GM21381 (cell line): ENCODE measurements around the gene GIT2.
A peak's percentile ranks its signal among the peaks of the same experiment; 100 is the strongest.
"Not testable (repeated sequence)": the region's sequence is repeated elsewhere in the genome, so short reads cannot be mapped to it uniquely, and the experiment has no call there.

Experiments
- ATAC-seq: cut with Tn5 transposase; IDR thresholded peaks from one replicate; pipeline ENCODE4 v1.9.1; 2021; ENCODE audit warnings: mild to moderate bottlenecking, moderate library complexity; ENCODE audit not compliant: unreplicated experiment

The GIT2 gene, protein sequence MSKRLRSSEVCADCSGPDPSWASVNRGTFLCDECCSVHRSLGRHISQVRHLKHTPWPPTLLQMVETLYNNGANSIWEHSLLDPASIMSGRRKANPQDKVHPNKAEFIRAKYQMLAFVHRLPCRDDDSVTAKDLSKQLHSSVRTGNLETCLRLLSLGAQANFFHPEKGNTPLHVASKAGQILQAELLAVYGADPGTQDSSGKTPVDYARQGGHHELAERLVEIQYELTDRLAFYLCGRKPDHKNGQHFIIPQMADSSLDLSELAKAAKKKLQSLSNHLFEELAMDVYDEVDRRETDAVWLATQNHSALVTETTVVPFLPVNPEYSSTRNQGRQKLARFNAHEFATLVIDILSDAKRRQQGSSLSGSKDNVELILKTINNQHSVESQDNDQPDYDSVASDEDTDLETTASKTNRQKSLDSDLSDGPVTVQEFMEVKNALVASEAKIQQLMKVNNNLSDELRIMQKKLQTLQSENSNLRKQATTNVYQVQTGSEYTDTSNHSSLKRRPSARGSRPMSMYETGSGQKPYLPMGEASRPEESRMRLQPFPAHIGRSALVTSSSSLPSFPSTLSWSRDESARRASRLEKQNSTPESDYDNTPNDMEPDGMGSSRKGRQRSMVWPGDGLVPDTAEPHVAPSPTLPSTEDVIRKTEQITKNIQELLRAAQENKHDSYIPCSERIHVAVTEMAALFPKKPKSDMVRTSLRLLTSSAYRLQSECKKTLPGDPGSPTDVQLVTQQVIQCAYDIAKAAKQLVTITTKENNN

DNA sequence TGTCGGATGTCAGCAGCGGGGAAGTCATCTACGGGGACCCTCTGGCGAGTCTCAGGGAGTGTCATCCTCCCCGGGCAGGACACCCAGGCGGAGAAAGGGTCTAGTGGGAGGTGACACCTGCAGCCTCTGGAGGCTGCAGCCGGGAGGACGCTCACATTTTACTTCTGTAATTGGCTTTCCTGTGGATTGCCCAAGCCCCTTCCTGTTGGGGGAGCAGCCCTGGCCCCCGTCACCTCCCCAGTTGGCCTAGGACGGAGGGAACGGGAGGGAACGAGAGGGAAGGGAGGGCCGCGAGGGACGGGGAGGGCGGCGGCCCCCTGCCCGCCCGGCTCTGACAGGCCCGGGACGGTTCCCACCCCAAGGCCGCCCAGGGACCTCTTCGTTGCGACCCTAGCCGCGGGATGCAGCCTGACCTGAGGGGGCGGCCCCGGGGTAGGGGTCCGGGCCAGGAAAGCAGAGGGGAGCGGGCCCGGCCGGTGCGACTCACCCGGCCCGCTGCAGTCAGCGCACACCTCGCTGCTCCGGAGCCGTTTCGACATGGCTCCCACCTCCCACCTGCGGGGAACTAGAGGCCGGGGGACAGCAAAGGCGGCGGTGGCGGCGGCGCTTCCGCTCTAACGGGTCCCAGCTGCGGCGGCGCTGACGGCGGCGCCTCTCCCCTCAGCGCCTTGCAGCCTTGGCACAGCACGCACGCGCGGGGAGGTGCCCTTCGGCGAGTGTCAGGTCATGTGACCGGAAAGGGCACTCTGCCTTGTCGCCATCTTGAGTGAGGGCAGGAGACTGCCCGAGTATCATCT, at the start of gene GIT2:
GIT2 (minus strand) TSS at position 683 of the 797 bp plus-strand sequence; CDS start at position 539, 144 bp downstream.
- ATAC-seq: peak; percentile 61

DNA sequence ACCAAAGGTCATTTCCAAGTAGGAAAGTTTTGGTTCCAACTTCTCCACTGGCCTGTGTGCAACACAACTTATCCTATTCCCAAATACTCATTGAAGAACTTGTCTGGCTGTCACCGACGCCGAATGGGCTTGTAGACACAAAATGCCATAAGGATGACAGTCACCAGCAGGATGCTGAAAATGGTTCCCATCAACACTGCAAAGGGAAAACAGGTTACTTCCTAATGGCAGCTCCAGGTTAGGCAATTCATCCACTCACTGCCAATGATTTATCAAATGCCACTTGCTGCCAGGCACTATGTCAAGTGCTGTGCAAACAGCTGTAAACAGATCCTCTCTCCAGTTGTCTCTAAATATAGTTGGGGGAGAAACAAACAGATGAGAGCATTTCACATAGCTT, 46.1 kb upstream of the GIT2 start:
- ATAC-seq: no peak

DNA sequence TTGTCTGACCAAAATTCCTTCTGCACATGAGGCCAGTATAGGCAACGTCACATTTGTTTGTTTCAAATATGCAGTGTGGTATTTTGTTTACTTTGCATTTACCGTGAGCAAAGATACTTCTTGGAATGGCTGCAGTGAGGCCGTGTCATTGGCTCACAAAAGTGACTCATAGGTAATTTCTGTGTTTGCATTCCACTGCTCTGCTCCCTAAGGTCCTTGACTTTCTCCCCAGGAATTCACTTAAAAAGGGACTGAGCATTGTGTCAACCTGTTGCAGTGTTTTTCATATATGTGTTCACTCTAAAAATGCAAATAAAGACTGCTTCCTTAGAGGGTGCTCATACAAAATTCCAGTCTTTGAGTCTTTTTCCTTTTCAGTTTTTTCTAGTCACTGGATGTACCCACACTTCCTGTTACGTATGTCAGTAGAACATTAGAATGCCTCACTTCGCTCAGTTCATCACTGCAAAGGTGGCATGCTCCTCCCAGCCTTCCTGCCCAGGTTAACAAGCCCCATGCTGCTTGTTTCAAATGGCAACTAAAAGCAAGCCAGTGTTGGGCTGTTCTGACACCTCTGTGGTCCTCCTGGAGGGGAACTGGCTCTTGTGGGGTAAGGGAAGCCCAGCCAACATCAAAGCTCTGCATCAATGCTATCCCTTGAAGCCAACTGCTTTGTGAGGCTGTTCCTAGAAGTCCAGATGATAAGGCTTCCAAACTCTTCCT, 43.1 kb upstream of the GIT2 start:
- ATAC-seq: no peak

DNA sequence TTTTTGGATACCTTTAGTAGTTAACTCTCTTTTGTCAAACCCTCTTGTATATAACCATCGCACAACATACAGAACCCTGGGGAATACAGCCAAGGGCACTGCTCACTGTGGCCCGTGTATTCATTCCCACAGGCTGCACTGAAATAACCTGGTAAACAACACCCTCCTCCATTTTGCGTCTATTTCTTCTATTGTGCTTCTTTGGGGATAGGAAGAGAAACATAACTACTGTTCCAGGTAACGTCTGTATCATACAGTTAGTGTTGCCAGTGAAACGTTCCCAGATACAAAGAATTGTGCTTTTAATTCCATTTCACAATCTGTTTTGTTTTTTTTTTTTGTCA, 42.5 kb upstream of the GIT2 start:
- no peak for ATAC-seq

DNA sequence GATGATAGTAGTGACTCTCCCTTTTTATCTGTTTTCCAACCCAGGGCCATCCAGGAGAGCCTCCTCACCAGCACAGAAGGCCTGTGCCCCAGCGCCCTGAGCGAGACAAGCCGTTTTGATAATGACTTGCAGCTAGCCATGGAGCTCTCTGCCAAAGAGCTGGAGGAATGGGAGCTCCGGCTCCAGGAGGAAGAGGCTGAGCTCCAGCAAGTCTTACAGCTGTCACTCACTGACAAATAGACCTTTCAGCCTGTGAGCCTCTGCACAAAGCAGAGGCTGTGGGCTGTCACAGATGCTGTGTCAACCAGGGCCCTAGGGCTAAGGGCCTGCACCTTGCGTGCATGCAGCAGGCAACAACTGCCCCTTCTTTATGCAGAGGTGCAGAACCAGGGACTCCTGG, 41.1 kb upstream of the GIT2 start:
- no peak for ATAC-seq

DNA sequence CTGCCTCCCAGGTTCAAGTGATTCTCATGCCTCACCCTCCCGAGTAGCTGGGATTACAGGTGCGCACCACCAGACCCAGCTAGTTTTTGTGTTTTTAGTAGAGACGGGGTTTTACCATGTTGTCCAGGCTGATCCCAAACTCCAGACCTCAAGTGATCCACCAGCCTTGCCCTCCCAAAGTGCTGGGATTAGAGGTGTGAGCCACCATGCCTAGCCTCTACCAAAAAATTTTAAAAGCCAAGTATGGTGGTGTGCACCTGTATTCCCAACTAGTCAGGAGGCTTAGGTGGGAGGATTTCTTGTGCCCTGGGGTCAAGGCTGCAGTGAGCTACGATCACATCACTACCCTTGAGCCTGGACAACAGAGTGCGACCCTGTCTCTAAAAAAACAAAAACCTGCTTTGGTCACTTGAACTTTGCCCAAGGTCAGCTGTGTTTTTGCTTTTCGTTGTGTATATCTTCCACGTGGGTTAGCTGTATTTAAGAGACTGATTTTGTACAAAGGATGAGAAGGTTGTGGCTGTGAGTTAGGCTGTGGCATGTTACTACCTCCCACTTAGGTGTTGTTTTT, 39.5 kb upstream of the GIT2 start:
- no peak for ATAC-seq

DNA sequence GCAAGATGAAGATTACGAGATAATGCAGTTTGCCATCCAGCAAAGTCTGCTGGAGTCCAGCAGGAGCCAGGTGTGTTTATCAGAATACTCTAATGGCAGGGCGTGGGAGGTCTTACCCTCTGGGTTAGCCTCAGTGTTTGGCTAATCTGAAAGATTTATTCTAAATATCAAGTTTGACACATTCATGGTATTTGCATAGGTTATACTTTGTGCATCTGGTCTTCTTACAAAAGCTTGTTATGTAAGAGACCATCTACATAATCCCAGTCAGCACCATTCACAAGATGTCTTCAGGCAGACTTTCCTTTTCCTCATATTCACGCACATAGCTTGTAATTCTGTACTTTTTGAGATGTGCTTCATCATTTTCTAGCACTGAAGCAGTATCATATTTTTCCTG, 37.7 kb upstream of the GIT2 start:
- ATAC-seq: no peak

DNA sequence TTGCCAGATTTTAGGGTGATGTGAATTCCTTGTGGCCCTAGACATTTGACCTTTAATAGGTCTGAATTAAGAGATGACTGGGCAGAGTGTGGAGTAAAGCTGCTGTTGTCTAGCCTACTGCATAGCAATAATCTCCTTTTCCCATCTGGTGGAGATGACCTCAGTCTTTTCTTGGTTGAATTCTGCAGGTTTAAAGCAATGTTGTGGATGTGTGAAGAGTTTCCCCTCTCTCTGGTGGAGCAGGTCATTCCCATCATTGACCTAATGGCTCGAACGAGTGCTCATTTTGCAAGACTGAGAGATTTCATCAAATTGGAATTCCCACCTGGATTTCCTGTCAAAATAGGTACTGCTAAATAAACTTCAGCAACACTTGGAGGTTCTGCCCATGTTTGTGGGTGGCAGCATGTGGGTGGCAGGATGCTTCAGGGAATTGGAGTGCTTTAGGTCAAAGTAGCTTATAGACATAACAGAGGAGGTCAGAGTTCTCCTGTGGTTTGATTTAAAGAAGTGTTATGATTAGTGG, 33.2 kb upstream of the GIT2 start:
- no peak for ATAC-seq

DNA sequence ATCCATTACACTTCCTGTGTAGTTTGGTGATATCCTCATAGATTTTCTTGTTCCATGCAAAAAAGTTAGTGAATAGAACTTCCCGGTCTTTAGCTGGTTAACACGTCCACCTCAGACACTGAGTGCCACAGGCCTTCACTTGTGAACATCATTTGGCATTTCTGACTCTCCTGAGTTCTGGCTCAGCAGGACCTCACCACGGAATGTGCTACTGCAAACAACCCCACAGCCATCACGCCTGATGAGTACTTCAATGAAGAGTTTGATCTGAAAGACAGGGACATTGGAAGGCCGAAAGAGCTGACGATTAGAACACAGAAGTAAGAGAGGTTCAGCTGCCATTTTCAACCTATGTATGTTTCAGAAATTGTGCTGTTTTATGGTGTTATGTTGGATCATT, 32.2 kb upstream of the GIT2 start:
- no peak for ATAC-seq

DNA sequence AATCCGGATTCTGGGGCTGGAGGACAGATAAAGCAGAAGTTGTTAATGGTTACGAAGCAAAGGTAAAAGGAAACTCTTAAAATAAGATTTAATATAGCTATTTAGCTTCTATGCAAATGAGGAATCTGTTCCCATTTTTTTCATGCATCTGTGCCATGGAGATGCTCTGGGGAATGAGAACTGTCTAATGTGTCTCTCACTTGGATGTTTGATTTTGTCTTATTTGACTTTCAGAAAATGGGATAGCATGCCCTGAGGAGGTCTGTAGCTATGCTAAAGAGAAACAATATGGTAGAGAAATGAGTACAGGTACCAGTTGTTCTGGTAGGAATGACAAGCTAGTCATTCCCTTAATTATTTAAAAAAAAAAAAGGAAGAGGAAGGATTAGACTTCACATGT, 27.9 kb upstream of the GIT2 start:
- no peak for ATAC-seq

DNA sequence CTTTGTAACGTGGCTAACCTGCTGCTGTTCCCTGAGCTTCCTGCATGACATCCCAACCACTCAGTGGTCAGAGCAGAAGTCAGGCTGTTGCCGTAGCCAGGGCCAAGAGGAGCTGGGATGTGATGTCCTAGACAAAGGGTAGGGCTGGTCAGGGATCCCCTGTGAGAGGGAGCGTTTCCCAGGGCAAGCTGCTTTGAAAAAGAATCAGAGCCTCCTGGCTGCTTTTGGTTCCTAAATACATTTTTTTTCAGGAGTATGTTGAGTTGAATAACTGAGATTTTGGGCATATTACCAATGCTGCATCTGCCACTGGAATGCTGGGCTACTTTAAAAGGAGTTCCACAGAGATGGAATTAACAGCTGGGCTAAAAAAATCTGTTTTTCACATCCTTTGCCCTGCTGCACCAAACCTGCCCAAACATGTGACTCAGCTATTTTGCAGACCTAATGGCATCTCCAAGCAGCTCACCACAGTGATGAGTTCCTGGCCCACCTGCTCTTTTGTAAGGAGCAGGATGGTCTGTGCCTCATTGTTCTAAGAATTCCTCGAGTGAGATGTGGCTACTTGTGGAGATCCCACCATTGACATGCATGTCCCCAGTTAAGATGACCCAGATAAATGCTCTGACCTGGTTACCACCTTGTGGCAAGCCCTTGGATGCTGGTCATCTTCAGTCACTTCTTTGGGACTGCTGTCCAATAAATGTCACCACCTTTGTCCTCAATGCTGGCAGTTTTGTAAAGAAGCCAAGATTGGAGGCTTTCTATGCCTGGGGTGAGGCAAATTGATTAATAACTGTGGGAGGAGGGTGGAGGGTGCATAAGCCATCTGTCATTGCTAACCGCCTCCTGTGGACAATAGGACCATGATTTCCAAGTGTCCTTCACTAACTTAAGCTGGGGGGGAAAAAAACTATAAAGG, 27.2 kb upstream of the GIT2 start:
- ATAC-seq: no peak

DNA sequence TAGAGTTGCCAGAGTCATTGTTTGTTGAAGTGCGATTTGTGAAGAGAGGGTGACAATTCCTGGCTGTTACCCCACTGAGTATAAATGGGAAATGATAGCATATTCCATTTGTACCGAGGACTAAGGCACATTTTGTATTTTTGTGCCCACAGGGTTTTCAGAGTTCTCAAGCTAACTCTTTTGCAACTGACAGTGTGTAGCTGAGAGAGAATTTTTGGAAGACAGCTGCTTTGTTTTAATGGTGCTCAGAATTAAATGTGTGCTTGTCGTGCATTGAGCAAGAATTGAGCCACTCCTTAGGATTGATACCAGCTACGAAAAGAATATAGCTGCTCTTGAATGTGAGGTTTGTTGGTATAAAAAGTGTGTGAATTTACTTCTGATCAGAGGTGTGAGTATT, 24.8 kb upstream of the GIT2 start:
- ATAC-seq: no peak

DNA sequence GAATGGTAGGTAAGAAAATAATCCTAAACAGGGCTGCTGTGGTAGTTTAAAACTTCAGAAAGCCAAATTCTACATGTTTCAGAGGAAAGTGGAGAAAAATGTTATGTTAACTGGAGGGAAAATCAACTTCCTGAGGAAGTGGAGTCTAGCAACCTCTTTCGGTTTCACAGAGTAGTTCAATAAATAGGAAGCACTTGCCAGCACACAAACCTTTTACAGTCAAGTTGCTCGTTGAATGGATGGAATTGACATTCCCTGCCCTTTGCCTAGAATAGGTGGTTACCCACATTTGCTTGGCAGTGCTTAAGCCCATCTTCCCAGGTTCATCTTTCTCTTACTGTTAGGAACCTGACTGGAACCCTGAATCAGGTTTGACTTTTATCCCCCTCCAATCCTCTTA, 19.0 kb upstream of the GIT2 start:
- ATAC-seq: no peak

DNA sequence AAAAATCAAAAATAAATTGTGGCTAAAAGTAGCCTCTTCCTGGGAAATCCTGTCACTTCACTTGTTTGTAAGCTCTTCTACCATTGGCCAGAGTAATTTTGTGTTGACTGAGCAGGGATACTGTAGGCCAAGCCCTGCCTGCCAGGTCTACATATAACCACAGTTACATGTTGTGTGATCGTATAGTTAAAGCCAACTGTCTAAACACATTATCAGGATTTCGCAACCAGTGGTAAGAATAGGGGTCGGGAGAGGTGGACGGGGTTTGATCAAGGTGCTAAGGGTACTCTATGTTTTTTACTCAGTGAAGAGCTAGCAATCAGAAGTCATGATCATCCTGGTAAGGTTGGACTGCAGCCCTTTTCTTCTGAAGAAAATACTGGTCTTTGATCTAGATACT, 16.5 kb upstream of the GIT2 start:
- ATAC-seq: no peak

DNA sequence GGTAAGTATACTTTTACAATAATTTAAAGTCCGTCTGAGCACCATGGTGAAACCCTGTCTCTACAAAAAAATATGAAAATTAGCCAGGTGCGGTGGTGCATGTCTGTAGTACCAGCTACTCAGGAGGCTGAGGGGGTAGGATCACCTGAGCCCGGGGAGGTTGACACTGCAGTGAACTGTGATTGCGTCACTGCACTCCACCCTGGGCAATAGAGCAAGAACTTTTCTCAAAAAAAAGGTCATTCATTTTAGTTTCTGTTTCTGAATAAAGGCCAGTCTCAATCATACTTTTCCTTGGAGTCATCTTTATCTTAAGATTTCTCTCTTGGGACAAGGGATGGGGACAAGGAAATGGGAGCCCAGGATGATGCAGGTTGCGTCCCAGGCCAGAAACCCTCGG, 16.0 kb upstream of the GIT2 start:
- ATAC-seq: peak; percentile 47

DNA sequence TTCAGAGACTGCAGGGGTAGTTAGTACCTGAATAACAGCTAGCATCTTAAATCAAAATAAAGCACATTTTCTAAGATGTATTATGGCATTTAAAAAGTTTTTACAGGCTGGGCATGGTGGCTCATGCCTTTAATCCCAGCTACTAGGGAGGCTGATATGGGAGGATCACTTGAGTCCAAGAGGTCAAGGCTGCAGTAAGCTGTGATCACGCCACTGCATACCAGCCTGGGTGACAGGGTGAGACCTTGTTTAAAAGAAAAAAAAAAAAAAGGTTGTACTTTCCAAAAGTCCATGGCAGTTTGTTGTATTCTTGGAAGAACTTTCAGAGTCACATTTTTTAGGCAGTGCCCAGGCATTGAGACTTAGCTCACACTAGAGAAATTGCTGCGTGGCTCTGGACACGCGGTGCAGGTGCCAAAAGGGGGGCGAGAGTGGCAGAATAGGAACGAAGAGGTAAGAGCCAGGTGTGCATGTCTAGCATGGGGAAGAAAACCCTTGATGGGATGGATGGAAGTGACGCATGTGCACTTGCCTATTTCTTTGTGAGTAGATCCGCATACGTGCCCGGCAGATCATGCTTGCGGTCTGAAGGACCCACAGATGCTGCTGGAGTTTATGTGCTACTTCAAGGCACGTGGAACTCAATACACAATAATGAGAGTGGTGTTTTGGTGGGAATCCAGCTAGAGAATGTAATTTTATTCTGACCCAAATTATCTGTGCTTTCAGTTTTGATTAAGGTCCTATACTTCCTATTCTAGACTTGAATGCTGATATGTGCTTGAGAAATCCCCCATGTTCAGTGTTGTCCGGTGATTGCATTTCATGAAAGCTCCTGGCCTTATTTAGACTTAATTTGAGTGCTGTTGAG, 14.9 kb upstream of the GIT2 start:
- no peak for ATAC-seq

DNA sequence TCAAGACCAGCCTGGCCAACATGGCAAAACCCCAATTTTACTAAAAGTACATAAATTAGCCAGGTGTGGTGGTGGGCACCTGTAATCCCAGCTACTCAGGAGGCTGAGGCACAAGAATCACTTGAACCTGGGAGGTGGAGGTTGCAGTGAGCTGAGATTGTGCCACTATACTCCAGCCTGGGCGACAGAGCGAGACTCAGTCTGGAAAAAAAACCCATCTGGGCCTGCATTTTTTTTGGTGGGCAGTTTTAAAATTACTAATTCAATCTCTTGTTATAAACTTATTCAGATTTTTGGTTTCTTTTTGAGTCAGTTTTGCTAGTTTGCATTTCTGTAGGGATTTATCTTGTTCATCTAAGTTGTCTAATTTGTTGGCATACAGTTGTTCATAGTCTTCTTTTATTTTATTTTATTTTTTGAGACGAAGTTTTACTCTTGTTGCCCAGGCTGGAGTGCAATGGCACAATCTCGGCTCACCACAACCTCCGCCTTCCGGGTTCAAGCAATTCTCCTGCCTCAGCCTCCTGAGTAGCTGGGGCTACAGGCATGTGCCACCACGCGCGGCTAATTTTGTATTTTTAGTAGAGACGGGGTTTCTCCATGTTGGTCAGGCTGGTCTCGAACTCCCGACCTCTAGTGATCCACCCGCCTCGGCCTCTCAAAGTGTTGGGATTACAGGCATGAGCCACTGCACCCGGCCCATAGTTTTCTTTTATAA, 12.7 kb upstream of the GIT2 start:
- ATAC-seq: not testable (repeated sequence)

DNA sequence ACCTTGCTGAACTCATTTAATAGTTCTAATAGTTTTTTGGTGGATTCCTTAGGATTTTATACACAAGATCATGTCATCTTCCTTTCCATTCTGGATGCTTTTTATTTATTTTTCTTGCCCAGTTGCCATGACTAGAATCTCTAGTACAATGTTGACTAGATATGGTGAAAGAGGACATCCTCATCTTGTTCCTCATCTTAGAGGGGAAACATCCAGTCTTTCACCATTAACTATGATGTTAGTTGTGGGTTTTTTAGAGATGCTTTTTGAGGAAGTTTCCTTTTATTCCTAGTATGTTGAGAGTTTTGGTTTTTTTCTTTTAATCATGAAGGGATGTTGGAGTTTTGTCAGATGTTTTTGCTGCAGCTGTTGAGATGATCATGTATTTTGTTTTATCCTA, 11.7 kb upstream of the GIT2 start:
- ATAC-seq: no peak
